Breast epithelium (tissue), 4 donors: ENCODE measurements around the gene ATP1A4. TPM values are rescaled to one million over a fixed set of nuclear protein-coding genes. Genes with fewer than 3 reads are reported as not detected.

Experiments used
- DNase-seq, 2 donors: peaks; one replicate each; pipeline ENCODE4 v3.0.0-alpha.2; 2019; ENCODE audit warnings: low spot score in 2 of 2
- H3K27ac ChIP-seq, 2 donors: fragments of 200-600 bp; sonication (generic) in 1 of 2; one replicate each; pipeline ENCODE4 v1.5.1; 2016 to 2019; ENCODE audit warnings: mild to moderate bottlenecking in 1 of 2
- H3K27me3 ChIP-seq, 2 donors: fragments of 200-600 bp; sonication (generic) in 1 of 2; one replicate each; pipeline versions ENCODE4 v1.5.1 to v1.6.0; 2017 to 2019; ENCODE audit warnings: control low read depth in 1 of 2, mild to moderate bottlenecking in 1 of 2
- H3K36me3 ChIP-seq: fragments of 200-600 bp; one replicate; pipeline ENCODE4 v1.5.1; 2019
- H3K4me1 ChIP-seq, 2 donors: fragments of 200-600 bp; sonication (generic); one replicate each; pipeline ENCODE4 v1.5.1; 2016 to 2019; ENCODE audit warnings: control low read depth in 1 of 2
- H3K4me3 ChIP-seq, 3 donors: fragments of 200-600 bp; sonication (generic); 1 replicate in 2 of 3; 2 replicates in 1 of 3; pipeline ENCODE4 v1.5.1; 2016 to 2019; ENCODE audit warnings: mild to moderate bottlenecking in 3 of 3, moderate library complexity in 2 of 3
- H3K9me3 ChIP-seq, 2 donors: fragments of 200-600 bp; sonication (generic) in 1 of 2; one replicate each; pipeline ENCODE4 v1.5.1; 2016 to 2019; ENCODE audit warnings: control low read depth in 1 of 2
- CTCF ChIP-seq, 3 donors: fragments of 450-650 bp; IDR thresholded peaks; one replicate each; pipeline ENCODE4 v1.5.1; 2016 to 2017; ENCODE audit warnings: antibody characterized with exemption in 3 of 3, mild to moderate bottlenecking in 3 of 3, moderate library complexity in 3 of 3
- POLR2A ChIP-seq: fragments of 450-650 bp; IDR thresholded peaks from one replicate; pipeline ENCODE4 v1.6.1; 2016; ENCODE audit warnings: antibody characterized with exemption, mild to moderate bottlenecking, moderate library complexity
- POLR2AphosphoS5 ChIP-seq, 3 donors: sonication (generic); formaldehyde crosslinking; IDR thresholded peaks; one replicate each; pipeline ENCODE4 v1.6.1; 2017; ENCODE audit warnings: antibody characterized with exemption in 3 of 3
- intact Hi-C: fragments of 100-400 bp; cut with DNase I; formaldehyde crosslinking; loops from one replicate; pipeline ENCODE4 v1.15.1; 2023; ENCODE audit warnings: low total_unique reads
- total RNA-seq, 3 donors: library from RNA; depleted of rRNA; stranded (reverse); fragments of >200 nt; gene quantifications; one replicate each; pipeline ENCODE4 v1.1.0, GENCODE V29; 2016

ATP1A4 gene
- total RNA-seq, 3 donors from 2014 or later, result 4.5 TPM; not detected in 2

- Histone ChIP-seq H3K36me3 (no peaks in the 10 kb centered on the region), H3K27ac (no peak overlapping the region)
Measured at GRCh38 chr1:160129046-160129445, 22.4 kb upstream of the ATP1A4 start.

GRCh38 chr1:160129558-160129957 lies 21.8 kb upstream of the ATP1A4 start:
- H3K36me3 ChIP-seq, result no peaks in the 10 kb centered on the region

More at GRCh38 chr1:160129046-160129445, 22.4 kb upstream of the ATP1A4 start:
- no peak for TF ChIP-seq POLR2AphosphoS5 (IDR thresholded peaks at IDR 0.05)
- TF ChIP-seq POLR2A, result no peak
- no peak for TF ChIP-seq CTCF (IDR thresholded peaks at IDR 0.05)
- Histone ChIP-seq H3K4me1 (no peaks in the 10 kb centered on the region), H3K27me3 (no peaks in the 10 kb centered on the region), H3K4me3 (no peak overlapping the region), H3K9me3 (no peaks in the 10 kb centered on the region)
- DNase-seq, result no peak
- intact Hi-C loops, result no loop called here

DNA sequence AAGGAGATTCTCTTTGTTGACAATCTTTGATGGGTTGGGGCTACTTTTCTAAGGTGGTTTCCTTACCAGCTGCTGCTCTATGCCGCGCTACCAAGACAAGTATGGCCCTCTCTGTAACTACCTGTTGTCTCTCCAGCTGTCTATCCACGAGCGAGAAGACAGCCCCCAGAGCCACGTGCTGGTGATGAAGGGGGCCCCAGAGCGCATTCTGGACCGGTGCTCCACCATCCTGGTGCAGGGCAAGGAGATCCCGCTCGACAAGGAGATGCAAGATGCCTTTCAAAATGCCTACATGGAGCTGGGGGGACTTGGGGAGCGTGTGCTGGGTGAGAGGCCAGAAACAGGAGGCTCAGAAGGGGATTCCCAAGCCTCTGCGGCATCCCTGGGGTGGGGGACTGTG lies 21.4 kb upstream of the ATP1A4 start:
- H3K9me3 ChIP-seq, result no peaks in the 10 kb centered on the region
- DNase-seq, result no peak
- intact Hi-C loops, result no loop called here
- H3K27me3 ChIP-seq, result no peaks in the 10 kb centered on the region
- H3K4me3 ChIP-seq, result no peak overlapping the region
- TF ChIP-seq CTCF (IDR thresholded peaks at IDR 0.05) (no peak), POLR2AphosphoS5 (IDR thresholded peaks at IDR 0.05) (no peak), POLR2A (no peak)
- no peak overlapping the region for H3K27ac ChIP-seq
- no peaks in the 10 kb centered on the region for H3K36me3 ChIP-seq
- H3K4me1 ChIP-seq, result no peaks in the 10 kb centered on the region

More at GRCh38 chr1:160129558-160129957, 21.8 kb upstream of the ATP1A4 start:
- no peaks in the 10 kb centered on the region for H3K9me3 ChIP-seq
- no peak for DNase-seq
- no peaks in the 10 kb centered on the region for H3K27me3 ChIP-seq
- H3K4me1 ChIP-seq, result no peaks in the 10 kb centered on the region
- TF ChIP-seq CTCF (IDR thresholded peaks at IDR 0.05) (no peak), POLR2AphosphoS5 (IDR thresholded peaks at IDR 0.05) (no peak), POLR2A (no peak)
- H3K27ac ChIP-seq, result no peak overlapping the region
- intact Hi-C loops, result no loop called here
- no peak overlapping the region for H3K4me3 ChIP-seq

DNA sequence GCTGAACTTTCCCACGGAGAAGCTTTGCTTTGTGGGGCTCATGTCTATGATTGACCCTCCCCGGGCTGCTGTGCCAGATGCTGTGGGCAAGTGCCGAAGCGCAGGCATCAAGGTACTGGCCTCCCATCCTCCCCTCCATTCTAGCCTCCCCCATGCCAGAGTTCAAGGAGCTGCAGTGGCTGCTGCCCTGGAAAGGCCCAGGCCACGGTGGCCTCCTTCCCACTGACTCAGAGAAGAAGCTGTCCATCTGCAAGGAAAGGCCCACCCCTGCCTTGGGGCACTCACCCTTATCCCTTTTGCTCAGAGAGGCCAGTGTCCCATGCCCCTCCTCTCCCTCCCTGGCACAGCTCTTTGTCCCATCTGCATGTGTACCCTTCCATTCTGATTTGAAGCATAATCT lies 20.9 kb upstream of the ATP1A4 start:
- Histone ChIP-seq H3K4me3 (no peak overlapping the region), H3K4me1 (no peaks in the 10 kb centered on the region), H3K27ac (no peak overlapping the region), H3K27me3 (no peaks in the 10 kb centered on the region), H3K9me3 (no peaks in the 10 kb centered on the region), H3K36me3 (no peaks in the 10 kb centered on the region)
- no peak for DNase-seq
- intact Hi-C loops, result no loop called here
- no peak for TF ChIP-seq POLR2A
- TF ChIP-seq POLR2AphosphoS5 (IDR thresholded peaks at IDR 0.05), result no peak

GRCh38 chr1:160130939-160131338 lies 20.5 kb upstream of the ATP1A4 start:
- Histone ChIP-seq H3K9me3 (no peaks in the 10 kb centered on the region), H3K27me3 (no peaks in the 10 kb centered on the region), H3K4me1 (no peaks in the 10 kb centered on the region), H3K27ac (no peak overlapping the region), H3K36me3 (no peaks in the 10 kb centered on the region), H3K4me3 (no peak overlapping the region)
- intact Hi-C loops, result no loop called here
- no peak for TF ChIP-seq CTCF (IDR thresholded peaks at IDR 0.05)
- TF ChIP-seq POLR2A, result no peak
- TF ChIP-seq POLR2AphosphoS5 (IDR thresholded peaks at IDR 0.05), result no peak
- no peak for DNase-seq
